GM12872 (cell line): ENCODE data around the gene WDSUB1.

Experiments
- TF ChIP-seq, protein P1 (sequence below): IDR thresholded peaks from 3 replicates; pipeline ENCODE4 v1.5.1; 2011; ENCODE audit warnings: low read depth, mild to moderate bottlenecking, low read length, moderate library complexity; ENCODE audit not compliant: insufficient read depth

The WDSUB1 gene

DNA sequence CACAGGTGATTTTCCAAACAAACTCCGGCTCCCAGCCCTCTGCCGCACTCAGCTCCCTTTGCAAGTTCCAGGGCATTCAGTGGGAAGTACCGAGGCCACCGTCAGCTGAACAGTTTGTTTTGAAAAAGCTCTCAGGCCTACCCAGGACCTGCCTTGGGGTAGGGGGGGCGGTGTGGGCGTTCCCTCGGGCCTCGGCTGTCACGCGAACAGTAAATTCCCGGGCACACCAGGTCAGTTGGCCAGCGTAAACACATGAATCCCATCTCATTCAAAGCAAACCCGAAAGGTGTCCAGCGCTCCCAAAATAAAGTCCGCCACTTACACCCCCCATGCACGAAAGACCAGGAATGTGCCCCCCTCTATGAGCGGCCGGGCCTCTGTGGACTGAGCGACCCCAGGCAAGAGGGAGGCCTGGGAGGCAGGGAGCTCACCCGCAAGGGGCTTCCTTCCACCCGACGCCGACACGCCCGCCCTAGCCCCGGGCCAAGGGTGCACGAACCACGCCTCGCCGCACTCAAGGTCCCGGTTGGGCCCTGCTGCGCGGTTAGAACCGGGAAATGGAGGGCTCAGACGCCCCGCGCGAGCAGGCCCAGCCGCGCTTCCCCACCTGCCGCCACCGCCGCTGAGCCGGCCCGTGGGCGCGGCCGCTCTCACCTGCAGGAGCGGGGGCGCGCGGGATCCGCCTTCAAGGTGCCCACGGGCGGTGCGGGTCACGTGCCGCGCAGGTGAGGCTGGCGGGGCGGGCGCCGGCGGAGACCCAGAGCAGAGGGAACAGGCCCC, at the start of gene WDSUB1:
WDSUB1 (minus strand) TSS at position 775 of the 780 bp plus-strand sequence. CDS start 3,634 bp downstream, outside the sequence.
- TF ChIP-seq, protein P1, sequence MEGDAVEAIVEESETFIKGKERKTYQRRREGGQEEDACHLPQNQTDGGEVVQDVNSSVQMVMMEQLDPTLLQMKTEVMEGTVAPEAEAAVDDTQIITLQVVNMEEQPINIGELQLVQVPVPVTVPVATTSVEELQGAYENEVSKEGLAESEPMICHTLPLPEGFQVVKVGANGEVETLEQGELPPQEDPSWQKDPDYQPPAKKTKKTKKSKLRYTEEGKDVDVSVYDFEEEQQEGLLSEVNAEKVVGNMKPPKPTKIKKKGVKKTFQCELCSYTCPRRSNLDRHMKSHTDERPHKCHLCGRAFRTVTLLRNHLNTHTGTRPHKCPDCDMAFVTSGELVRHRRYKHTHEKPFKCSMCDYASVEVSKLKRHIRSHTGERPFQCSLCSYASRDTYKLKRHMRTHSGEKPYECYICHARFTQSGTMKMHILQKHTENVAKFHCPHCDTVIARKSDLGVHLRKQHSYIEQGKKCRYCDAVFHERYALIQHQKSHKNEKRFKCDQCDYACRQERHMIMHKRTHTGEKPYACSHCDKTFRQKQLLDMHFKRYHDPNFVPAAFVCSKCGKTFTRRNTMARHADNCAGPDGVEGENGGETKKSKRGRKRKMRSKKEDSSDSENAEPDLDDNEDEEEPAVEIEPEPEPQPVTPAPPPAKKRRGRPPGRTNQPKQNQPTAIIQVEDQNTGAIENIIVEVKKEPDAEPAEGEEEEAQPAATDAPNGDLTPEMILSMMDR = no peak

GRCh38 chr2:159326569-159327255, 40.2 kb upstream of the WDSUB1 start:
- TF ChIP-seq, protein P1 = no peak

GRCh38 chr2:159322419-159322818, 35.9 kb upstream of the WDSUB1 start:
- TF ChIP-seq, protein P1 = no peak

DNA sequence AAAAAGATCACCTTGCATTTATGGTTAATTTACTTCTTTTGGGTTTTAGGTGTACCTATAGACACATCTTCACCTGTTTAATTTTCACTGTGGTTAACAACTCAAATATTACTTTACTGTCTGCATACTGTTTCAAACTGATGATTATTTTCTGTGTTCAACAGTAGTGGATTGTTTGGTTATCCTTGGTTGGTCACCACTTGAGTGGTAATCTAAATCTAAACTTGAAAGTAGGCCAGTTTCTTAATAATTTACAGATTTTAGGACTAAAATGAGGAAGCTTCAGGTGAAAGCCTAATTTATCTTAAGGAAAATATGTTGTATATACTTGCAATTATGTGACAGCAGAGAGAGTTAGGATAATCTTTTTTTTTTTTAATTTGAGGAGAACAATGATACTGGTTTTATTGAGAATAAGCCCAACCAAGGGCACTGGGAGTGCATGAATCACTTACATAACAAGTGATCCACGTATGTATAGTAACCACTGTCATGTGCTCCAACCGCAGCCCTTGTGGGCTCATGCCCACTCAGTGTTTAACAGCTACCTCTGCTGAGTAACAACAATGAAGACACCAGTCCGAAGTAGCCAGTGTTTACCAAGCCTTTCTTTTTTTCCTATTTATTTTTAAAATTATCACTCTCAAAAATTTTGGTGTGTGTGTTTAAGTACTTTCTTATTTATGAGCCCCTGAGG, 31.0 kb upstream of the WDSUB1 start:
- TF ChIP-seq, protein P1 = no peak

DNA sequence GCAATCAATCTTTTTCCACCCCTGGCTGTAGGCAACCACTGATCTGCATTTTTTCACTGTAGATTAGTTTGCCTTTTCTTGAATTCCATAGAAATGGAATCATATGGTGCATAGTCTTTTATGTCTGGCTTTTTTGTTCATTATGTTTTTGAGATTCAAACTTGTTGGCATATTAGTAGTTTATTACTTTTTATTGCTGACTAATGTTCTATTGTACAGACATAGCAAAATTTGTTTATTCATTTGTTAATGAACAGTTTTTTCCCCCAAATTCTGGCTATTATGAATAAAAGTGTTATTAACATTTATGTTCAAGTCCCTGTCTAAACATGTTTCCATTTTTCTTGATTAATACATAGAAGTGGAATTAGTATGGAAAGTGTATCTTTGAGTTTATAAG, 21.4 kb upstream of the WDSUB1 start:
- TF ChIP-seq, protein P1 = no peak

DNA sequence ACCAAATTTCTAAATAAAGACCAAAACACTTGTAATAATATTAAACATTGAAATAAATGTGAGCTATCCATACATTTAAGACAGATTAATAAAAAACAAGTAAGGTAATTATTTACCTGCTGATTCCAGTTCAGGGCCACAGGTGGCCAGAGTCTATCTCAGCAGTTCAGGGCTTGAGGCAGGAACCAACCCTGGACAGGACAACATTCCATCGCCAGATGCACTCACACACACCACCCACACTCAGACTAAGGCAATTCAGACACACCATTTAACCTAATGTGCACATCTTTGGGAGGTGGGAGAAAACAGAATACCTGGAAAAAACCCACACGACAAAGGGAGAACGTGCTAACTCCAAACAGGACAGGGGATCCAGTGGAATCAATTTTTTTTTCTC, 14.1 kb upstream of the WDSUB1 start:
- TF ChIP-seq, protein P1 = no peak

DNA sequence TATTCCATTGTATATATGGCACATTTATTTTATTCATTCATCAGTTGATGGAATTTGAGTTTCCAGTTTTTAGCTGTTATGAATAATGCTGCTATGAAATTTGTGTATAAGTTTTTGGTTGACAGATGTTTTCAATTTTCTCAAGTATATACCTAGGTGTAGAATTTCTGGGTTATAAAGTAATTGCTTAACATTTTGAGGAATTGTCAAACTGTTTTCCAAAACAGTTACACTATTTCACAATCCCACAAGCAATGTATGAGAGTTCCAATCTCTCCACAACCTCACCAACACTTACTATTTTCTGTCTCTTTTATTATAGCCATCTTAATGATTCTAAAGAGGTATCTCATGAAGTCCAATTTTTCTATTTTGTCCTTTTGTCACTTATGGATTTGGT, 12.5 kb upstream of the WDSUB1 start:
- TF ChIP-seq, protein P1 = no peak
